ENCODE data around the gene ZFPM1.

DNA sequence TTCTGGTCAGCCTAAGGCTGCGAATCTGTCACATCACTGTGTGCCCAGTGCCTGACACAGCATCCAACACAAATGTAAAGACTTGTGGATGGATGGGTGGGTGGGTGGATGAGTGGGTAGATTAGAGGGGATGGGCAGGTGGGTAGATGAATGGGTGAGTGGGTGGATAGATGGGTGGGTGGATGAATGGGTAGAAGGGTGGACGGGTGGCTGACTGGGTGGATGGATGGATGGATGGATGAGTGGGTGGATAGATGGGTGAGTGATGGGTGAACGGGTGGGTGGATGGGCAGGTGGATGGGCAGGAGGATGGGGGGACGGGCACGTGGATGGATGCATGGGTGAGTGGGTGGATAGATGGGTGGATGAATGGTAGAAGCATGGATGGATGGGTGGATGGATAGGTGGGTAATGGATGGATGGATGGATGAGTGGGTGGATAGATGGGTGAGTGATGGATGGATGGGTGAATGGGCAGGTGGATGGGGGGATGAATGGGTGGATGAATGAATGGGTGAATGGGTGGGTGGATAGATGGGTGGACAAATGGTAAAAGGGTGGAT is 31.1 kb upstream of the ZFPM1 start:
- TF ChIP-seq, protein P1, sequence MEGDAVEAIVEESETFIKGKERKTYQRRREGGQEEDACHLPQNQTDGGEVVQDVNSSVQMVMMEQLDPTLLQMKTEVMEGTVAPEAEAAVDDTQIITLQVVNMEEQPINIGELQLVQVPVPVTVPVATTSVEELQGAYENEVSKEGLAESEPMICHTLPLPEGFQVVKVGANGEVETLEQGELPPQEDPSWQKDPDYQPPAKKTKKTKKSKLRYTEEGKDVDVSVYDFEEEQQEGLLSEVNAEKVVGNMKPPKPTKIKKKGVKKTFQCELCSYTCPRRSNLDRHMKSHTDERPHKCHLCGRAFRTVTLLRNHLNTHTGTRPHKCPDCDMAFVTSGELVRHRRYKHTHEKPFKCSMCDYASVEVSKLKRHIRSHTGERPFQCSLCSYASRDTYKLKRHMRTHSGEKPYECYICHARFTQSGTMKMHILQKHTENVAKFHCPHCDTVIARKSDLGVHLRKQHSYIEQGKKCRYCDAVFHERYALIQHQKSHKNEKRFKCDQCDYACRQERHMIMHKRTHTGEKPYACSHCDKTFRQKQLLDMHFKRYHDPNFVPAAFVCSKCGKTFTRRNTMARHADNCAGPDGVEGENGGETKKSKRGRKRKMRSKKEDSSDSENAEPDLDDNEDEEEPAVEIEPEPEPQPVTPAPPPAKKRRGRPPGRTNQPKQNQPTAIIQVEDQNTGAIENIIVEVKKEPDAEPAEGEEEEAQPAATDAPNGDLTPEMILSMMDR (IDR thresholded peaks at IDR 0.05; ENCODE audit: insufficient read depth, low read length, poor library complexity, severe bottlenecking), result no peak
- TF ChIP-seq EZH2phosphoT487 (conservative IDR thresholded peaks at IDR 0.05; ENCODE audit: low read length), result no peak

All from SU-DHL-6 (cell line).